Peyer's patch (tissue), 4 donors: ENCODE data around the gene CHMP1A. TPM values are rescaled to one million over a fixed set of nuclear protein-coding genes. Genes with fewer than 3 reads are reported as not detected.
A peak's percentile ranks its signal among the peaks of the same experiment; 100 is the strongest.

ENCODE experiments used
- DNase-seq, 3 donors: peaks; one replicate each; pipeline ENCODE4 v3.0.0-alpha.2; 2017 to 2019
- H3K27ac ChIP-seq, 4 donors: fragments of 200-600 bp; sonication (generic); one replicate each; pipeline ENCODE4 v1.5.1; 2016 to 2019
- H3K27me3 ChIP-seq, 2 donors: fragments of 200-600 bp; sonication (generic); one replicate each; pipeline ENCODE4 v1.5.1; 2019
- H3K36me3 ChIP-seq, 3 donors: fragments of 200-600 bp; sonication (generic); one replicate each; pipeline ENCODE4 v1.5.1; 2016 to 2019
- H3K4me1 ChIP-seq, 4 donors: fragments of 200-600 bp; sonication (generic); one replicate each; pipeline ENCODE4 v1.5.1; 2016 to 2019
- H3K4me3 ChIP-seq, 4 donors: fragments of 200-600 bp; sonication (generic); 1 replicate in 3 of 4; 2 replicates in 1 of 4; pipeline ENCODE4 v1.5.1; 2016 to 2019; ENCODE audit warnings: mild to moderate bottlenecking in 1 of 4
- H3K9me3 ChIP-seq, 4 donors: fragments of 200-600 bp; sonication (generic); one replicate each; pipeline ENCODE4 v1.5.1; 2016 to 2019; ENCODE audit warnings: mild to moderate bottlenecking in 1 of 4
- POLR2A ChIP-seq, 2 donors: fragments of 450-650 bp; IDR thresholded peaks; one replicate each; pipeline ENCODE4 v1.5.1; 2017; ENCODE audit warnings: antibody characterized with exemption in 2 of 2, mild to moderate bottlenecking in 2 of 2, moderate library complexity in 2 of 2
- total RNA-seq, 4 donors: library from RNA; depleted of rRNA; stranded (reverse); fragments of >200 nt; gene quantifications; one replicate each; pipeline ENCODE4 v1.1.0, GENCODE V29; 2016
- TF ChIP-seq, protein P1 (sequence below), 6 experiments: fragments of 450-650 bp in 4 of 6; fragments of 200-600 bp in 2 of 6; sonication (generic) in 1 of 6; IDR thresholded peaks; one replicate each; pipeline ENCODE4 v1.5.1; 2017 to 2019; ENCODE audit warnings: antibody characterized with exemption in 6 of 6, mild to moderate bottlenecking in 3 of 6, moderate library complexity in 1 of 6

The CHMP1A gene
- total RNA-seq, 4 donors from 2014 or later, result 88.3 to 246 (median 196) TPM

- Histone ChIP-seq H3K36me3 (no peaks in the 10 kb centered on the region), H3K4me1 (peaks cover 0 to 28% (median 0%) of the 10 kb centered on the region in 4 donors), H3K27me3 (no peaks in the 10 kb centered on the region), H3K4me3 (no peak overlapping the region), H3K27ac (no peak overlapping the region), H3K9me3 (no peaks in the 10 kb centered on the region)
- DNase-seq, result no peak
- TF ChIP-seq POLR2A (IDR thresholded peaks at IDR 0.05), result no peak
- TF ChIP-seq, protein P1, sequence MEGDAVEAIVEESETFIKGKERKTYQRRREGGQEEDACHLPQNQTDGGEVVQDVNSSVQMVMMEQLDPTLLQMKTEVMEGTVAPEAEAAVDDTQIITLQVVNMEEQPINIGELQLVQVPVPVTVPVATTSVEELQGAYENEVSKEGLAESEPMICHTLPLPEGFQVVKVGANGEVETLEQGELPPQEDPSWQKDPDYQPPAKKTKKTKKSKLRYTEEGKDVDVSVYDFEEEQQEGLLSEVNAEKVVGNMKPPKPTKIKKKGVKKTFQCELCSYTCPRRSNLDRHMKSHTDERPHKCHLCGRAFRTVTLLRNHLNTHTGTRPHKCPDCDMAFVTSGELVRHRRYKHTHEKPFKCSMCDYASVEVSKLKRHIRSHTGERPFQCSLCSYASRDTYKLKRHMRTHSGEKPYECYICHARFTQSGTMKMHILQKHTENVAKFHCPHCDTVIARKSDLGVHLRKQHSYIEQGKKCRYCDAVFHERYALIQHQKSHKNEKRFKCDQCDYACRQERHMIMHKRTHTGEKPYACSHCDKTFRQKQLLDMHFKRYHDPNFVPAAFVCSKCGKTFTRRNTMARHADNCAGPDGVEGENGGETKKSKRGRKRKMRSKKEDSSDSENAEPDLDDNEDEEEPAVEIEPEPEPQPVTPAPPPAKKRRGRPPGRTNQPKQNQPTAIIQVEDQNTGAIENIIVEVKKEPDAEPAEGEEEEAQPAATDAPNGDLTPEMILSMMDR (IDR thresholded peaks at IDR 0.05), result no peak
These were observed 36.3 kb downstream of the CHMP1A start for GRCh38 chr16:89621136-89621697.

- Histone ChIP-seq H3K9me3 (no peaks in the 10 kb centered on the region), H3K4me3 (no peak overlapping the region), H3K27me3 (no peaks in the 10 kb centered on the region), H3K36me3 (no peaks in the 10 kb centered on the region), H3K27ac (no peak overlapping the region), H3K4me1 (peaks cover 0 to 36% (median 0%) of the 10 kb centered on the region in 4 donors)
- no peak for DNase-seq
- no peak for TF ChIP-seq POLR2A (IDR thresholded peaks at IDR 0.05)
- TF ChIP-seq, protein P1 (IDR thresholded peaks at IDR 0.05), result no peak
These were observed 37.1 kb downstream of the CHMP1A start for GRCh38 chr16:89620406-89620841.

DNA sequence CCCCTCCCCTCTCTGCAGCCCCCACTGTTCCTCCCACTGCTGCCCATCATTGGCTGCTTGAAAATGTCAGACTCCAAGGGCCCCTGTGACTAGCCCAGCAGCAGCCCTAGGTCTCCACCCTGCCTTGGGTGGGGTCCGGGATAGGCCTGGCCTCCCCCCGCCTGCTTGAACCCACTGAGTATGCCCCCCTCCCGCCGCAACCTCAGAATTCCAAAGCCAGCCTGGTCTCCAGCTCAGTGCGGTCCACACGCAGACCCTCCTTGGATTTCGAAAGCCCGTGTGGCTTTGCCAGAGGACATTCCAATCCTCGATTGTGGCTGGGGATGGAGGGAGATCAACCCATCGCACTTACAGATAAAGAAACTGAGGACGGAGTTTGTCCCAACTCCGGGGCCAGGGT is 37.7 kb downstream of the CHMP1A start:
- H3K27me3 ChIP-seq, result no peaks in the 10 kb centered on the region
- H3K9me3 ChIP-seq, result no peaks in the 10 kb centered on the region
- H3K4me1 ChIP-seq, result peaks cover 0 to 38% (median 0%) of the 10 kb centered on the region in 4 donors
- TF ChIP-seq, protein P1 (IDR thresholded peaks at IDR 0.05), result no peak
- TF ChIP-seq POLR2A (IDR thresholded peaks at IDR 0.05), result no peak
- no peak overlapping the region for H3K27ac ChIP-seq
- DNase-seq, result no peak
- no peak overlapping the region for H3K4me3 ChIP-seq
- H3K36me3 ChIP-seq, result no peaks in the 10 kb centered on the region

GRCh38 chr16:89618109-89618998 is 39.2 kb downstream of the CHMP1A start:
- Histone ChIP-seq H3K36me3 (no peaks in the 10 kb centered on the region), H3K9me3 (no peaks in the 10 kb centered on the region), H3K27me3 (no peaks in the 10 kb centered on the region), H3K27ac (no peak overlapping the region), H3K4me3 (no peak overlapping the region), H3K4me1 (peaks cover 0 to 23% (median 0%) of the 10 kb centered on the region in 4 donors)
- no peak for TF ChIP-seq POLR2A (IDR thresholded peaks at IDR 0.05)
- TF ChIP-seq, protein P1 (IDR thresholded peaks at IDR 0.05), result no peak
- no peak for DNase-seq

DNA sequence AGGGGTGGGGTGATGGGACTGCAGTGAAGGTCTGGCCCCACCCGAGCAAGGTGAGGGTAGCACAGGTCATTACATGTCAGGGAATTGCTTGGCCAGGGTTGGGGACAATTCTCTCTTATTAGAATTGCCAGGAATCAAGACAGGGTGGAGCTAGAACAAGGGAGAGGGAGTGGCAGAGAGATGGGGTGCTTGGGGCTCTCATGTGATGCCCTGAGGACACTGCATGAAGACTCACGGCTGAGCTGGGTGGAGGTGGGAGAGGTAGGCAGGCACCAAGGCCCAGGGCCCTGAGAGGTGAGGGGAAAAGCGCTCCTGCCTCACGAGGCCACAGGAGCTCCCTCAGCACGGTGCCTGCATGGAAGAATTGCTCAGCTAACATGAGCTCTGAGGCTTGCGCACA is 40.5 kb downstream of the CHMP1A start:
- H3K36me3 ChIP-seq, result no peaks in the 10 kb centered on the region
- peak overlapping the region in 2 of 4 donors; percentile 35 to 90 for H3K27ac ChIP-seq
- peaks cover 0 to 26% (median 0%) of the 10 kb centered on the region in 4 donors for H3K4me1 ChIP-seq
- TF ChIP-seq, protein P1 (IDR thresholded peaks at IDR 0.05), result no peak
- no peak for TF ChIP-seq POLR2A (IDR thresholded peaks at IDR 0.05)
- H3K4me3 ChIP-seq, result no peak overlapping the region
- no peaks in the 10 kb centered on the region for H3K27me3 ChIP-seq
- no peaks in the 10 kb centered on the region for H3K9me3 ChIP-seq
- DNase-seq, result no peak
